H1 (cell line): ENCODE data around the gene MAGIX. TPM values are rescaled to one million over a fixed set of nuclear protein-coding genes. Genes with fewer than 3 reads are reported as not detected.

ENCODE experiments used
- ASH2L ChIP-seq: fragments of 200-600, 300-600 bp; sonication (generic); IDR thresholded peaks from one replicate; pipeline ENCODE4 v1.7.1; 2017; ENCODE audit warnings: low read length
- CHD1 ChIP-seq: IDR thresholded peaks from 2 replicates; pipeline ENCODE4 v1.6.1; 2012; ENCODE audit warnings: low read depth, low read length, improper control_type of control experiment
- CHD2 ChIP-seq: IDR thresholded peaks from 2 replicates; pipeline ENCODE4 v1.6.1; 2012; ENCODE audit warnings: low read length, improper control_type of control experiment
- CREB1 ChIP-seq: IDR thresholded peaks from 2 replicates; pipeline ENCODE4 v1.6.1; 2012; ENCODE audit warnings: inconsistent platforms
- FOSL1 ChIP-seq: IDR thresholded peaks from 2 replicates; pipeline ENCODE4 v1.6.1; 2011; ENCODE audit warnings: mild to moderate bottlenecking, low read depth, low read length, moderate library complexity; ENCODE audit not compliant: insufficient read depth
- HDAC2 ChIP-seq, 2 experiments: fragments of 300-600 bp in 1 of 2; sonication (generic) in 1 of 2; IDR thresholded peaks; 2 replicates each; pipeline ENCODE4 v1.6.1; 2011 to 2012; ENCODE audit warnings: low read depth in 2 of 2, low read length in 2 of 2, mild to moderate bottlenecking in 2 of 2, moderate library complexity in 2 of 2, borderline replicate concordance in 1 of 2, inconsistent platforms in 1 of 2
- HDAC6 ChIP-seq: IDR thresholded peaks from one replicate; pipeline ENCODE4 v1.7.1; 2012; ENCODE audit warnings: low read depth, mild to moderate bottlenecking, inconsistent platforms, low read length, moderate library complexity
- JUN ChIP-seq: IDR thresholded peaks from 2 replicates; pipeline ENCODE4 v1.6.1; 2011; ENCODE audit warnings: low read depth, mild to moderate bottlenecking, improper control_type of control experiment, low read length
- MAFK ChIP-seq: IDR thresholded peaks from 2 replicates; pipeline ENCODE4 v1.6.1; 2012; ENCODE audit warnings: low read depth, mild to moderate bottlenecking, improper control_type of control experiment, low read length
- NANOG ChIP-seq: IDR thresholded peaks from 2 replicates; pipeline ENCODE4 v1.6.1; 2011; ENCODE audit warnings: low read length, low read depth, mild to moderate bottlenecking, inconsistent platforms; ENCODE audit not compliant: insufficient read depth, poor library complexity, severe bottlenecking
- NRF1 ChIP-seq: IDR thresholded peaks from 2 replicates; pipeline ENCODE4 v1.6.1; 2011; ENCODE audit warnings: mild to moderate bottlenecking, low read depth, low read length, improper control_type of control experiment
- POLR2AphosphoS5 ChIP-seq: IDR thresholded peaks from 2 replicates; pipeline ENCODE4 v1.6.1; 2011; ENCODE audit warnings: low read depth, low read length
- POU5F1 ChIP-seq: IDR thresholded peaks from 2 replicates; pipeline ENCODE4 v1.6.1; 2011; ENCODE audit warnings: low read depth, mild to moderate bottlenecking, low read length, moderate library complexity
- RNF2 ChIP-seq: fragments of 200-900, 300-1000 bp; sonication (generic); IDR thresholded peaks from 2 replicates; pipeline ENCODE4 v1.7.1; 2016; ENCODE audit warnings: borderline replicate concordance, low read depth, mild to moderate bottlenecking, antibody characterized with exemption, low read length; ENCODE audit not compliant: poor library complexity, severe bottlenecking; ENCODE audit errors: missing control alignments
- SIN3A ChIP-seq, 2 experiments: IDR thresholded peaks in 1 of 2; conservative IDR thresholded peaks in 1 of 2; 2 replicates each; pipeline ENCODE4 v1.6.1; 2011 to 2012; ENCODE audit warnings: low read length in 2 of 2, improper control_type of control experiment in 1 of 2, low read depth in 1 of 2, mild to moderate bottlenecking in 1 of 2
- SIX5 ChIP-seq: IDR thresholded peaks from 2 replicates; pipeline ENCODE4 v1.6.1; 2011; ENCODE audit warnings: mild to moderate bottlenecking, low read depth, low read length
- SUZ12 ChIP-seq: fragments of 200-600 bp; sonication (generic); IDR thresholded peaks from 2 replicates; pipeline ENCODE4 v1.6.1; 2012; ENCODE audit warnings: mild to moderate bottlenecking, inconsistent platforms, low read length, moderate library complexity, mixed read lengths
- TAF7 ChIP-seq: optimal IDR thresholded peaks from 2 replicates; pipeline ENCODE3; 2011; ENCODE audit warnings: low read depth, mild to moderate bottlenecking, inconsistent platforms, low read length, moderate library complexity, borderline replicate concordance
- TCF12 ChIP-seq: IDR thresholded peaks from 2 replicates; pipeline ENCODE4 v1.6.1; 2011; ENCODE audit warnings: low read depth, mild to moderate bottlenecking, low read length
- TEAD4 ChIP-seq: IDR thresholded peaks from 2 replicates; pipeline ENCODE4 v1.6.1; 2012; ENCODE audit warnings: low read depth, low read length, inconsistent platforms, mixed read lengths
- polyA plus RNA-seq, 7 experiments: library from polyadenylated mRNA; depleted of rRNA in 3 of 7; stranded (reverse) in 5 of 7; unstranded in 2 of 7; fragments of >200 nt in 5 of 7; fragments of 200-250 nt in 2 of 7; gene quantifications; 1 replicate in 5 of 7; 2 replicates in 1 of 7; 4 replicates in 1 of 7; pipeline versions ENCODE4 v1.2.1 to v1.2.3, GENCODE V29; 2011 to 2013; ENCODE audit warnings: missing spikeins in 2 of 7, mixed read lengths in 2 of 7
- total RNA-seq: library from RNA; stranded (reverse); fragmentation: NEBNext Ultra II Directional; extraction: Animal tissue kit (Norgen Biotek cat#: 25700); gene quantifications from 2 replicates; pipeline ENCODE4 v1.2.1, GENCODE V29; 2021
- TF ChIP-seq, protein P1 (sequence below): IDR thresholded peaks from 2 replicates; pipeline ENCODE4 v1.6.1; 2012; ENCODE audit warnings: low read length, inconsistent platforms

The MAGIX gene
- total and polyA plus RNA-seq, 2 of the 8 experiments (the other 6 are each of a cell fraction or from before 2014, with no cell fraction given): 0.37 to 1.1 TPM

DNA sequence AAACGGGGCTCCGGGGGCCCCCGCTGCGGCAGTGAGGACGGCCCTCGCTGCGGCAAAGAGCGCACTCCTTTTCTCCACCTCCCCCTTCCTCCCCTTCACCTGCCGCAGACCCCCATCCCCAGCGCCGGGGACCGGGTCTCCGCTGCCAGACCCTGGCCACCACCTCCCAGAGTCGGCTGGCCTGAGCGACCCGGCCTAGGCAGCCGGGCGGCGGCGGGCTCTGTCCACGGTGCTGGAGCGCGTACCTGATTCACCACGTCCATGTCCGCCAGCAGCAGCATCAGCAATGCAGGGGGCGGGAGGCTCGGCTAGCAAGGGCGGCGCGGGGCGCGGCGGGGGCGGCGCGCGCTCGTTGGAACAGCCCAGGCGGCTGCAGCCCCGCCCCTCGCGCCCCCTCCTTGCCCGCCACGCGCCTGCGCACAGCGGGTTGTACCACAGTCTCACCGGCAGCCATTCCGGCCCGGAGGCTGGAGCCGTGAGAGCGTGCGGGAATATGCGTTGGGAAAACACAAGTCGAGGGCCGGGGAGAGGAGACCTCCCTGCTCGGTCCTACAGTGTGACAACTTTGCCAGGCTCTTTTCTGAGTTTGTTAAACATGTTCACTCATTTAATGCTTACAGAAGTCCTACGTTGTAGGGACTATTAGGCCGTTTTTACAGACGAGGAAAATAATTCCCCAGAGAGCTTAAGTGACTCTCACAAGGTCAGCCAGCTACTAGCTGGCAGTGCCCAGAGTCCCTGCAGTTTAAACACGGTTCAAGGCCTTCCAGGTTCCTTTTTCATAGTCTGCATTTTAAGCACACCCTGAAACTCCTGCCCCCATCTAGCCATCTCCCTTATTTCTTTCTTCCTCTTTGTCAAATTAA, 37.6 kb downstream of the MAGIX start, which contains the start of gene SYP (continued):
- peak; percentile 86 to 97; a peak in 3 of 4 replicates for TF ChIP-seq SIN3A (conservative IDR thresholded peaks at IDR 0.05 in 1 of 2, IDR thresholded peaks at IDR 0.05 in 1 of 2; ENCODE audit: low read depth in 1 of 2, low read length in 2 of 2)
- TF ChIP-seq RNF2: no peak
- TF ChIP-seq, protein P1, sequence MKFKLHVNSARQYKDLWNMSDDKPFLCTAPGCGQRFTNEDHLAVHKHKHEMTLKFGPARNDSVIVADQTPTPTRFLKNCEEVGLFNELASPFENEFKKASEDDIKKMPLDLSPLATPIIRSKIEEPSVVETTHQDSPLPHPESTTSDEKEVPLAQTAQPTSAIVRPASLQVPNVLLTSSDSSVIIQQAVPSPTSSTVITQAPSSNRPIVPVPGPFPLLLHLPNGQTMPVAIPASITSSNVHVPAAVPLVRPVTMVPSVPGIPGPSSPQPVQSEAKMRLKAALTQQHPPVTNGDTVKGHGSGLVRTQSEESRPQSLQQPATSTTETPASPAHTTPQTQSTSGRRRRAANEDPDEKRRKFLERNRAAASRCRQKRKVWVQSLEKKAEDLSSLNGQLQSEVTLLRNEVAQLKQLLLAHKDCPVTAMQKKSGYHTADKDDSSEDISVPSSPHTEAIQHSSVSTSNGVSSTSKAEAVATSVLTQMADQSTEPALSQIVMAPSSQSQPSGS: no peak
- no peak for TF ChIP-seq TEAD4
- TF ChIP-seq CREB1: peak; percentile 64; the same call in 1 of the 2 replicates
- TF ChIP-seq TAF7: peak; percentile 77
- peak in 1 of 2 experiments; percentile 68; a peak in 1 of 4 replicates for TF ChIP-seq HDAC2 (IDR thresholded peaks at IDR 0.05; ENCODE audit: borderline replicate concordance in 1 of 2, low read depth in 2 of 2, low read length in 2 of 2)
- 0 out of 2 replicates have a peak, but pooled peaks have one; percentile 17 for TF ChIP-seq FOSL1
- TF ChIP-seq MAFK: no peak
- TF ChIP-seq POLR2AphosphoS5: peak; percentile 67
- no peak for TF ChIP-seq HDAC6
- no peak for TF ChIP-seq NANOG
- TF ChIP-seq JUN: no peak
- no peak for TF ChIP-seq CHD2
- TF ChIP-seq CHD1: no peak
- 0 out of 2 replicates have a peak, but pooled peaks have one; percentile 10 for TF ChIP-seq TCF12
- no peak for TF ChIP-seq SIX5
- peak; percentile 64 for TF ChIP-seq NRF1
- no peak for TF ChIP-seq SUZ12
- no peak for TF ChIP-seq ASH2L
- no peak for TF ChIP-seq POU5F1
